PC-9 (cell line): ENCODE data around the gene CUX1. TPM values are rescaled to one million over a fixed set of nuclear protein-coding genes. Genes with fewer than 3 reads are reported as not detected.

Experiments used
- BruUV-seq: library from RNA; stranded (reverse); fragments of 400-500 nt; replicated peaks from 2 replicates; lab custom pipeline; 2021; lab: Mats Ljungman, UMichigan
- CTCF ChIA-PET: fragments of 300-600 bp; sonication (Branson Sonifier 250); formaldehyde crosslinking; loops from one replicate; lab custom pipeline; 2022; ENCODE audit warnings: antibody characterized with exemption; lab: Charles Lee
- POLR2A ChIA-PET: fragments of 300-600 bp; sonication (Branson Sonifier 250); formaldehyde crosslinking; loops from one replicate; lab custom pipeline; 2022; ENCODE audit warnings: antibody characterized with exemption; ENCODE audit not compliant: unreplicated experiment; lab: Charles Lee
- DNase-seq, 2 experiments: peaks; one replicate each; pipeline versions ENCODE4 v3.0.0 to v3.0.0-alpha.2; 2015 to 2022; ENCODE audit warnings: mixed read lengths in 1 of 2
- H2AFZ ChIP-seq: fragments of 200-600 bp; sonication (generic); 2 replicates; pipeline ENCODE4 v1.8.1; 2017; ENCODE audit warnings: antibody characterized with exemption
- H3F3A ChIP-seq: fragments of 200-600 bp; sonication (generic); 2 replicates; pipeline ENCODE4 v1.8.1; 2017; ENCODE audit warnings: antibody characterized with exemption, mild to moderate bottlenecking, low read depth; ENCODE audit not compliant: insufficient read depth
- H3K27ac ChIP-seq: fragments of 200-600 bp; sonication (generic); 2 replicates; pipeline ENCODE4 v1.6.1; 2016; ENCODE audit warnings: mixed run types
- H3K27me3 ChIP-seq: fragments of 200-600 bp; sonication (generic); 2 replicates; pipeline ENCODE4 v1.6.1; 2016; ENCODE audit warnings: low read depth, mixed run types; ENCODE audit not compliant: insufficient read depth
- H3K36me3 ChIP-seq: fragments of 200-600 bp; sonication (generic); 2 replicates; pipeline ENCODE4 v1.6.1; 2016; ENCODE audit warnings: low read depth, mixed run types
- H3K4me1 ChIP-seq: fragments of 200-600 bp; sonication (generic); replicated peaks from 2 replicates; pipeline ENCODE4 v1.6.1; 2016; ENCODE audit warnings: mixed run types; ENCODE audit not compliant: insufficient read depth
- H3K4me2 ChIP-seq: fragments of 200-600 bp; sonication (generic); 2 replicates; pipeline ENCODE4 v1.6.1; 2017; ENCODE audit warnings: mixed run types
- H3K4me3 ChIP-seq: fragments of 200-600 bp; sonication (generic); 2 replicates; pipeline ENCODE4 v1.6.1; 2016; ENCODE audit warnings: mixed run types
- H3K79me2 ChIP-seq: fragments of 200-600 bp; sonication (generic); 2 replicates; pipeline ENCODE4 v1.6.1; 2017; ENCODE audit warnings: low read depth, mixed run types
- H3K9me2 ChIP-seq: fragments of 200-600 bp; sonication (generic); 2 replicates; pipeline ENCODE4 v1.8.1; 2017; ENCODE audit warnings: mild to moderate bottlenecking; ENCODE audit not compliant: insufficient read depth
- H3K9me3 ChIP-seq: fragments of 200-600 bp; sonication (generic); 2 replicates; pipeline ENCODE4 v1.8.1; 2016; ENCODE audit warnings: low read depth; ENCODE audit not compliant: insufficient read depth
- H4K20me1 ChIP-seq: fragments of 200-600 bp; sonication (generic); 2 replicates; pipeline ENCODE4 v1.8.1; 2017; ENCODE audit not compliant: insufficient read depth
- CTCF ChIP-seq: fragments of 200-600 bp; sonication (generic); conservative IDR thresholded peaks from 2 replicates; pipeline ENCODE4 v1.6.1; 2017; ENCODE audit warnings: mixed run types, antibody characterized with exemption, mild to moderate bottlenecking, moderate library complexity
- EZH2 ChIP-seq: fragments of 200-600 bp; sonication (generic); IDR thresholded peaks from 2 replicates; pipeline ENCODE4 v1.8.0; 2017; ENCODE audit warnings: antibody characterized with exemption, low read depth
- intact Hi-C: fragments of 100-400 bp; cut with micrococcal nuclease; formaldehyde crosslinking; loops from one replicate; pipeline ENCODE4 v1.10.0; 2022; ENCODE audit not compliant: unreplicated experiment
- total RNA-seq: library from RNA; stranded (reverse); gene quantifications from 2 replicates; pipeline ENCODE4 v1.2.3, GENCODE V29; 2021

The CUX1 gene
- total RNA-seq, 1 experiment from 2014 or later: 83.3 TPM

- Histone ChIP-seq H3K9me3 (no peaks in the 10 kb centered on the region), H3K9me2 (no peaks in the 10 kb centered on the region), H4K20me1 (0 out of 2 replicates have a peak, but pooled peaks cover 5% of the 10 kb centered on the region), H3K4me1 (peaks cover 14% of the 10 kb centered on the region), H3K79me2 (no peaks in the 10 kb centered on the region), H3K4me2 (no peak overlapping the region), H3K27me3 (no peaks in the 10 kb centered on the region), H3K27ac (no peak overlapping the region), H3F3A (no peaks in the 10 kb centered on the region), H3K36me3 (no peaks in the 10 kb centered on the region), H3K4me3 (no peak overlapping the region), H2AFZ (no peak overlapping the region)
- intact Hi-C loops: no loop called here
- DNase-seq: no peak
- ChIA-PET POLR2A (no interaction called here), CTCF (no interaction called here)
- no TSS peak for BruUV-seq
- TF ChIP-seq CTCF (no peak), EZH2 (no peak)
Measured at GRCh38 chr7:101954499-101954898, 137.1 kb downstream of the CUX1 start.

- Histone ChIP-seq H3K4me2 (no peak overlapping the region), H3K36me3 (no peaks in the 10 kb centered on the region), H3K4me1 (peaks cover 14% of the 10 kb centered on the region), H3K27ac (no peak overlapping the region), H3K27me3 (no peaks in the 10 kb centered on the region), H3K4me3 (no peak overlapping the region), H3F3A (no peaks in the 10 kb centered on the region), H3K9me3 (no peaks in the 10 kb centered on the region), H2AFZ (no peak overlapping the region), H4K20me1 (peaks cover 7% of the 10 kb centered on the region; the same call in 1 of the 2 replicates), H3K9me2 (no peaks in the 10 kb centered on the region), H3K79me2 (no peaks in the 10 kb centered on the region)
- ChIA-PET POLR2A (interaction anchor here (0.5 kb wide), 1 partner anchor 9 kb away, joined by 3 read pairs; no protein-coding TSS in a partner anchor), CTCF (no interaction called here)
- TF ChIP-seq CTCF: no peak
- TF ChIP-seq EZH2: no peak
- no peak for DNase-seq
- no TSS peak for BruUV-seq
- intact Hi-C loops: no loop called here
Measured at GRCh38 chr7:101956130-101956529, 138.7 kb downstream of the CUX1 start.

GRCh38 chr7:101957744-101958525 lies 140.5 kb downstream of the CUX1 start:
- H3K27ac ChIP-seq: no peak overlapping the region
- DNase-seq: no peak
- no peaks in the 10 kb centered on the region for H3K27me3 ChIP-seq
- BruUV-seq: no TSS peak
- TF ChIP-seq CTCF (no peak), EZH2 (no peak)
- H3K9me3 ChIP-seq: no peaks in the 10 kb centered on the region
- ChIA-PET POLR2A (no interaction called here), CTCF (no interaction called here)
- no peak overlapping the region for H3K4me2 ChIP-seq
- no peaks in the 10 kb centered on the region for H3K36me3 ChIP-seq
- H4K20me1 ChIP-seq: peaks cover 7% of the 10 kb centered on the region; the same call in 1 of the 2 replicates
- H3K79me2 ChIP-seq: no peaks in the 10 kb centered on the region
- H3K4me3 ChIP-seq: no peak overlapping the region
- H3K9me2 ChIP-seq: no peaks in the 10 kb centered on the region
- H3F3A ChIP-seq: no peaks in the 10 kb centered on the region
- intact Hi-C loops: no loop called here
- peaks cover 9% of the 10 kb centered on the region; the same call in 1 of the 2 replicates for H3K4me1 ChIP-seq
- no peak overlapping the region for H2AFZ ChIP-seq
